Keratinocyte (primary cell): ENCODE data around the gene DSCAM. TPM values are rescaled to one million over a fixed set of nuclear protein-coding genes. Genes with fewer than 3 reads are reported as not detected.

ENCODE experiments used
- DNase-seq: peaks from one replicate; pipeline ENCODE4 v3.0.0-alpha.2; 2011; ENCODE audit warnings: low read depth, missing footprints, low spot score
- FAIRE-seq: peaks from 2 replicates; lab custom pipeline; 2011; peaks lifted over from hg19 to GRCh38; lab: Jason Lieb, UNC
- H2AFZ ChIP-seq: 2 replicates; pipeline ENCODE4 v1.6.0; 2012; ENCODE audit warnings: low read length, control low read depth, inconsistent platforms; ENCODE audit not compliant: control insufficient read depth
- H3K27ac ChIP-seq: 2 replicates; pipeline ENCODE4 v1.5.1; 2011; ENCODE audit warnings: low read length; ENCODE audit not compliant: control insufficient read depth, insufficient read depth
- H3K27me3 ChIP-seq: 3 replicates; pipeline ENCODE4 v1.6.0; 2011; ENCODE audit warnings: low read length; ENCODE audit not compliant: control insufficient read depth, insufficient read depth; ENCODE audit errors: extremely low read depth
- H3K36me3 ChIP-seq, 2 experiments: 2 replicates in 1 of 2; 3 replicates in 1 of 2; pipeline ENCODE4 v1.5.1; 2011; ENCODE audit warnings: low read length in 2 of 2, mild to moderate bottlenecking in 1 of 2; ENCODE audit not compliant: control insufficient read depth in 2 of 2, insufficient read depth in 2 of 2; ENCODE audit errors: extremely low read depth in 1 of 2
- H3K4me1 ChIP-seq: 3 replicates; pipeline ENCODE4 v1.5.1; 2011; ENCODE audit warnings: low read length; ENCODE audit not compliant: control insufficient read depth, insufficient read depth; ENCODE audit errors: extremely low read depth
- H3K4me2 ChIP-seq: 3 replicates; pipeline ENCODE4 v1.6.0; 2011; ENCODE audit warnings: low read depth, low read length; ENCODE audit not compliant: control insufficient read depth, insufficient read depth; ENCODE audit errors: extremely low read depth
- H3K4me3 ChIP-seq, 3 experiments: fragments of 200-600 bp in 1 of 3; sonication (generic) in 1 of 3; 2 replicates in 2 of 3; 3 replicates in 1 of 3; pipeline ENCODE4 v1.5.1; 2011 to 2016; ENCODE audit warnings: low read length in 3 of 3, mild to moderate bottlenecking in 3 of 3, control low read depth in 2 of 3, inconsistent platforms in 1 of 3, low read depth in 1 of 3, mixed read lengths in 1 of 3, mixed run types in 1 of 3, moderate library complexity in 1 of 3; ENCODE audit not compliant: control insufficient read depth in 2 of 3, insufficient read depth in 2 of 3; ENCODE audit errors: extremely low read depth in 1 of 3
- H3K79me2 ChIP-seq: 2 replicates; pipeline ENCODE4 v1.6.0; 2012; ENCODE audit warnings: low read length; ENCODE audit not compliant: control insufficient read depth, insufficient read depth
- H3K9ac ChIP-seq: 3 replicates; pipeline ENCODE4 v1.6.0; 2011; ENCODE audit warnings: low read length; ENCODE audit not compliant: control insufficient read depth, insufficient read depth; ENCODE audit errors: extremely low read depth
- H3K9me1 ChIP-seq: 3 replicates; pipeline ENCODE4 v1.6.0; 2011; ENCODE audit warnings: low read length; ENCODE audit not compliant: control insufficient read depth, insufficient read depth; ENCODE audit errors: extremely low read depth
- H3K9me3 ChIP-seq: 2 replicates; pipeline ENCODE4 v1.5.1; 2012; ENCODE audit warnings: low read depth, low read length; ENCODE audit not compliant: control insufficient read depth
- H4K20me1 ChIP-seq: 3 replicates; pipeline ENCODE4 v1.6.0; 2011; ENCODE audit warnings: low read length; ENCODE audit not compliant: control insufficient read depth, insufficient read depth; ENCODE audit errors: extremely low read depth
- CTCF ChIP-seq, 3 experiments: IDR thresholded peaks in 1 of 3; conservative IDR thresholded peaks in 1 of 3; optimal IDR thresholded peaks in 1 of 3; 2 replicates in 2 of 3; 3 replicates in 1 of 3; pipeline versions ENCODE3 to v1.5.1; 2011; ENCODE audit warnings: low read length in 3 of 3, mild to moderate bottlenecking in 3 of 3, moderate library complexity in 2 of 3, control low read depth in 1 of 3, inconsistent platforms in 1 of 3; ENCODE audit not compliant: insufficient read depth in 2 of 3; ENCODE audit errors: extremely low read depth in 1 of 3
- EZH2 ChIP-seq: IDR thresholded peaks from one replicate; pipeline ENCODE4 v1.6.1; 2012; ENCODE audit warnings: inconsistent platforms, mild to moderate bottlenecking, low read length, moderate library complexity
- dilution Hi-C: fragments of 300-500 bp; cut with MboI; formaldehyde crosslinking; loops from one replicate; pipeline ENCODE4 v1.7.0; 2020; ENCODE audit warnings: low sequenced_read_pairs; ENCODE audit not compliant: extremely low pct_ligation_motif_present
- polyA plus RNA-seq, 5 experiments: library from polyadenylated mRNA; depleted of rRNA in 3 of 5; stranded (reverse) in 3 of 5; stranded (forward) in 1 of 5; unstranded in 1 of 5; fragments of >200 nt; gene quantifications; 1 replicate in 1 of 5; 2 replicates in 3 of 5; 3 replicates in 1 of 5; pipeline versions ENCODE4 v1.2.1 to v1.2.3, GENCODE V29; 2011 to 2012; ENCODE audit warnings: missing spikeins in 2 of 5, low read depth in 1 of 5, low replicate concordance in 1 of 5

DSCAM gene
- polyA plus RNA-seq, 1 donor (not counting 4 experiments of a cell fraction or from before 2014, with no cell fraction given): 2.1 TPM

- Histone ChIP-seq H3K4me1 (no peaks in the 10 kb centered on the region), H3K9ac (no peak overlapping the region), H3K27ac (no peak overlapping the region), H3K4me2 (no peak overlapping the region), H3K9me3 (no peaks in the 10 kb centered on the region), H3K9me1 (no peaks in the 10 kb centered on the region), H2AFZ (no peak overlapping the region), H3K27me3 (no peaks in the 10 kb centered on the region), H3K36me3 (no peaks in the 10 kb centered on the region), H4K20me1 (no peaks in the 10 kb centered on the region), H3K4me3 (no peak overlapping the region), H3K79me2 (no peaks in the 10 kb centered on the region)
- DNase-seq (no peak), FAIRE-seq (no peak)
- TF ChIP-seq CTCF (optimal IDR thresholded peaks at IDR 0.05 in 1 of 3, IDR thresholded peaks at IDR 0.05 in 1 of 3, conservative IDR thresholded peaks at IDR 0.05 in 1 of 3; ENCODE audit: extremely low read depth in 1 of 3, insufficient read depth in 2 of 3, low read length in 3 of 3) (no peak), EZH2 (no peak)
- dilution Hi-C loops: no loop called here
Observed at GRCh38 chr21:40271164-40271563, 575.8 kb downstream of the DSCAM start.

- Histone ChIP-seq H3K27ac (no peak overlapping the region), H3K4me2 (no peak overlapping the region), H3K9me3 (no peaks in the 10 kb centered on the region), H3K4me3 (no peak overlapping the region), H3K9ac (no peak overlapping the region), H4K20me1 (no peaks in the 10 kb centered on the region), H3K4me1 (no peaks in the 10 kb centered on the region), H3K9me1 (no peaks in the 10 kb centered on the region), H2AFZ (no peak overlapping the region), H3K36me3 (no peaks in the 10 kb centered on the region), H3K79me2 (no peaks in the 10 kb centered on the region), H3K27me3 (no peaks in the 10 kb centered on the region)
- dilution Hi-C loops: no loop called here
- TF ChIP-seq CTCF (optimal IDR thresholded peaks at IDR 0.05 in 1 of 3, IDR thresholded peaks at IDR 0.05 in 1 of 3, conservative IDR thresholded peaks at IDR 0.05 in 1 of 3; ENCODE audit: extremely low read depth in 1 of 3, insufficient read depth in 2 of 3, low read length in 3 of 3): no peak
- no peak for TF ChIP-seq EZH2
- no peak for FAIRE-seq
- no peak for DNase-seq
Observed at GRCh38 chr21:40270047-40270446, 576.9 kb downstream of the DSCAM start.
